HCT116 (cell line): ENCODE measurements around the gene DCAF8L2. TPM values are rescaled to one million over a fixed set of nuclear protein-coding genes. Genes with fewer than 3 reads are reported as not detected.
A peak's percentile ranks its signal among the peaks of the same experiment; 100 is the strongest.
"Not testable (repeated sequence)": the region's sequence is repeated elsewhere in the genome, so short reads cannot be mapped to it uniquely, and the experiment has no call there.

Experiments used
- ATAC-seq: fragments of 200-7000 bp; cut with Tn5 transposase; 2 replicates; pipeline ENCODE4 v1.9.1; 2020; ENCODE audit warnings: mild to moderate bottlenecking, moderate library complexity
- Bru-seq: library from RNA; stranded (reverse); fragments of 400-500 nt; gene quantifications from one replicate; lab custom pipeline; 2021; lab: Mats Ljungman, UMichigan
- BruChase-seq, 2 experiments: library from RNA; stranded (reverse); fragments of 400-500 nt; gene quantifications; one replicate each; lab custom pipeline; 2021; lab: Mats Ljungman, UMichigan
- BruUV-seq: library from RNA; stranded (reverse); fragments of 400-500 nt; replicated peaks from 2 replicates; lab custom pipeline; 2021; lab: Mats Ljungman, UMichigan
- CTCF ChIA-PET: fragments of 300-600 bp; sonication (Branson Sonifier 250); formaldehyde crosslinking; loops from one replicate; lab custom pipeline; 2021; ENCODE audit warnings: antibody characterized with exemption; lab: Charles Lee
- POLR2A ChIA-PET: fragments of 300-600, 350-600 bp; sonication (Branson Sonifier 250); formaldehyde crosslinking; loops from one replicate; lab custom pipeline; 2021; ENCODE audit warnings: antibody characterized with exemption; lab: Charles Lee
- RAD21 ChIA-PET, 2 experiments: fragments of 300-600 bp; sonication (Branson Sonifier 250); formaldehyde crosslinking; loops; one replicate each; lab custom pipeline; 2023; ENCODE audit warnings: low total read pairs in 2 of 2; ENCODE audit not compliant: uncharacterized antibody in 2 of 2, unreplicated experiment in 2 of 2, low non-redundant PET in 1 of 2; lab: Charles Lee
- DNase-seq: peaks from one replicate; pipeline ENCODE4 v3.0.0-alpha.2; 2010; ENCODE audit warnings: low read depth, low spot score
- H2AFZ ChIP-seq: fragments of 200-600 bp; shearing (Covaris generic), sonication (generic); 2 replicates; pipeline ENCODE4 v1.6.1; 2017; ENCODE audit warnings: low read depth, mixed run types, mixed read lengths, antibody characterized with exemption, low read length; ENCODE audit not compliant: poor library complexity, severe bottlenecking
- H3K27ac ChIP-seq: 2 replicates; pipeline ENCODE4 v1.5.1; 2012; ENCODE audit warnings: low read depth, low read length
- H3K27me3 ChIP-seq: fragments of 200-600 bp; sonication (generic); 2 replicates; pipeline ENCODE4 v1.6.1; 2016; ENCODE audit warnings: mixed run types, low read length, mixed read lengths; ENCODE audit not compliant: insufficient read depth
- H3K36me3 ChIP-seq, 2 experiments: fragments of 200-500 bp in 1 of 2; fragments of 200-600 bp in 1 of 2; sonication (Bioruptor generic) in 1 of 2; sonication (generic) in 1 of 2; 2 replicates each; pipeline versions ENCODE4 v1.5.1 to v1.6.1; 2014 to 2016; ENCODE audit warnings: low read length in 2 of 2, inconsistent platforms in 1 of 2, mixed read lengths in 1 of 2, mixed run types in 1 of 2; ENCODE audit not compliant: insufficient read depth in 2 of 2, control insufficient read depth in 1 of 2
- H3K4me1 ChIP-seq, 2 experiments: fragments of 200-600 bp in 1 of 2; sonication (generic) in 1 of 2; 2 replicates each; pipeline versions ENCODE4 v1.5.1 to v1.6.1; 2012 to 2017; ENCODE audit warnings: low read length in 2 of 2, inconsistent platforms in 1 of 2, mild to moderate bottlenecking in 1 of 2, mixed read lengths in 1 of 2, mixed run types in 1 of 2, moderate library complexity in 1 of 2; ENCODE audit not compliant: insufficient read depth in 2 of 2, control insufficient read depth in 1 of 2
- H3K4me2 ChIP-seq: fragments of 200-600 bp; sonication (generic); 2 replicates; pipeline ENCODE4 v1.6.1; 2017; ENCODE audit warnings: mixed run types, low read length, mixed read lengths
- H3K4me3 ChIP-seq, 2 experiments: fragments of 200-600 bp in 1 of 2; sonication (generic) in 1 of 2; replicated peaks in 1 of 2; 2 replicates each; pipeline ENCODE4 v1.5.1; 2011 to 2016; ENCODE audit warnings: low read length in 2 of 2, control low read depth in 1 of 2, low read depth in 1 of 2, mild to moderate bottlenecking in 1 of 2, mixed read lengths in 1 of 2, mixed run types in 1 of 2
- H3K79me2 ChIP-seq: fragments of 200-600 bp; sonication (generic); 2 replicates; pipeline ENCODE4 v1.6.1; 2017; ENCODE audit warnings: mild to moderate bottlenecking, mixed run types, low read length, moderate library complexity, mixed read lengths; ENCODE audit not compliant: insufficient read depth
- H3K9ac ChIP-seq: fragments of 200-600 bp; sonication (generic); 2 replicates; pipeline ENCODE4 v1.6.1; 2016; ENCODE audit warnings: low read length, mixed read lengths
- H3K9me2 ChIP-seq: fragments of 200-600 bp; sonication (generic), shearing (Covaris generic); 2 replicates; pipeline ENCODE4 v1.6.1; 2017; ENCODE audit warnings: mixed run types, mild to moderate bottlenecking, moderate library complexity; ENCODE audit not compliant: insufficient read depth
- H3K9me3 ChIP-seq, 2 experiments: fragments of 200-500 bp in 1 of 2; fragments of 200-600 bp in 1 of 2; sonication (Bioruptor generic) in 1 of 2; sonication (generic) in 1 of 2; 2 replicates each; pipeline ENCODE4 v1.6.1; 2014 to 2017; ENCODE audit warnings: low read length in 2 of 2, mixed read lengths in 2 of 2, inconsistent platforms in 1 of 2, low read depth in 1 of 2, mild to moderate bottlenecking in 1 of 2, mixed run types in 1 of 2, moderate library complexity in 1 of 2; ENCODE audit not compliant: control insufficient read depth in 1 of 2, insufficient read depth in 1 of 2
- H4K20me1 ChIP-seq: fragments of 200-600 bp; sonication (generic), shearing (Covaris generic); 2 replicates; pipeline ENCODE4 v1.6.1; 2017; ENCODE audit warnings: mixed run types, mild to moderate bottlenecking, moderate library complexity; ENCODE audit not compliant: insufficient read depth
- CBX3 ChIP-seq: IDR thresholded peaks from 2 replicates; pipeline ENCODE4 v1.6.1; 2012; ENCODE audit warnings: low read depth
- CEBPB ChIP-seq: IDR thresholded peaks from 2 replicates; pipeline ENCODE4 v1.6.1; 2012; ENCODE audit warnings: low read depth
- EGR1 ChIP-seq: IDR thresholded peaks from 2 replicates; pipeline ENCODE4 v1.6.1; 2012; ENCODE audit warnings: low read depth
- ELF1 ChIP-seq: IDR thresholded peaks from 2 replicates; pipeline ENCODE4 v1.6.1; 2012; ENCODE audit warnings: low read depth, borderline replicate concordance
- EZH2 ChIP-seq: fragments of 200-600 bp; sonication (generic); IDR thresholded peaks from 2 replicates; pipeline ENCODE4 v1.6.1; 2017; ENCODE audit warnings: antibody characterized with exemption, mixed run types
- FOSL1 ChIP-seq: IDR thresholded peaks from 2 replicates; pipeline ENCODE4 v1.6.1; 2012; ENCODE audit warnings: low read depth
- JUND ChIP-seq: IDR thresholded peaks from 2 replicates; pipeline ENCODE4 v1.6.1; 2012
- POLR2AphosphoS5 ChIP-seq: IDR thresholded peaks from 2 replicates; pipeline ENCODE4 v1.6.1; 2011; ENCODE audit warnings: mild to moderate bottlenecking, low read depth, low read length, moderate library complexity
- RAD21 ChIP-seq: IDR thresholded peaks from 2 replicates; pipeline ENCODE4 v1.6.1; 2012; ENCODE audit warnings: low read depth, mild to moderate bottlenecking
- SIN3A ChIP-seq: IDR thresholded peaks from 2 replicates; pipeline ENCODE4 v1.6.1; 2012; ENCODE audit warnings: low read depth
- SP1 ChIP-seq: IDR thresholded peaks from 2 replicates; pipeline ENCODE4 v1.6.1; 2012; ENCODE audit warnings: low read depth
- ZFX ChIP-seq: fragments of 450-650 bp; IDR thresholded peaks from 2 replicates; pipeline ENCODE4 v1.6.1; 2017
- intact Hi-C: fragments of 100-400 bp; cut with micrococcal nuclease; formaldehyde crosslinking; loops from 2 replicates; pipeline ENCODE4 v1.10.0; 2022
- long read RNA-seq: library from polyadenylated mRNA; unstranded; transcript quantifications from one replicate; pipeline ENCODE4 v2.0.0, GENCODE V29; 2021; ENCODE audit not compliant: unreplicated experiment
- polyA plus RNA-seq: library from polyadenylated mRNA; unstranded; fragments of >200 nt; gene quantifications from 2 replicates; pipeline ENCODE4 v1.2.1, GENCODE V29; 2012; ENCODE audit warnings: missing spikeins
- total RNA-seq: library from RNA; stranded (reverse); gene quantifications from one replicate; pipeline ENCODE4 v1.2.1, GENCODE V29; 2021; ENCODE audit not compliant: unreplicated experiment

Gene DCAF8L2
- total RNA-seq (not detected), Bru-seq, nascent RNA (percentile 0 among the genes with signal in this experiment), BruChase-seq, experiment 1, labeled RNA remaining after a 6-hour chase (not detected), BruChase-seq, experiment 2, labeled RNA remaining after a 2-hour chase (percentile 1 among the genes with signal in this experiment)
- not detected in 2 replicates for polyA plus RNA-seq
- long read RNA-seq = 0 reads

DNA sequence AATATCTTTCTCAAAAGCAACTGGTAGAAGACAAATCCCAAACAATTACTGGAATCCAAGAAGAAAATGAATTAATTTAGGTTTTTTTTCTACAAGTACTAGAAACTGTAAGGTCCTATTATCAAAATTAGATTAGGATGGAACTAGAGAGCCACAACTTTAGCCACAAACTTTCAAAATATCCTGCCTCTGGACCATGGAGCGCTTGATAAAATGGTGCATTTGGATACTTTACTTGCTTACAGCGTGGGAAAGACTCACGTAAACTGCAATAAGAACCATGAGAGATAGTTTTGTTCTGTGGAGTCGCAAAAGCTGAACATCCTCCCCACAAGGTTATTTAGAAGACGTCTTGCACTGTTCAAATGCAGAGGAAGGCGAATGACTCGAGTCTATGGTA, at the start of gene DCAF8L2:
DCAF8L2 (plus strand) TSS at position 301 of the 400 bp plus-strand sequence. CDS start 156,552 bp downstream, outside the sequence.
- Histone ChIP-seq H3K9me3 (no peaks in the 10 kb centered on the region), H3K4me3 (no peak within 1 kb of the TSS), H3K9me2 (no peaks in the 10 kb centered on the region), H3K36me3 (no peaks in the 10 kb centered on the region), H3K9ac (no peak within 1 kb of the TSS), H2AFZ (no peak within 1 kb of the TSS), H3K27ac (no peak within 1 kb of the TSS)
- intact Hi-C loops = no loop called here
- no peak for ATAC-seq
- no peak for TF ChIP-seq CBX3
- no peak for TF ChIP-seq FOSL1
- no peak for TF ChIP-seq SP1
- TF ChIP-seq EZH2 = no peak
- no peak for TF ChIP-seq ELF1
- no peak for TF ChIP-seq POLR2AphosphoS5
- TF ChIP-seq SIN3A = no peak
- TF ChIP-seq JUND = no peak
- TF ChIP-seq ZFX = no peak
- TF ChIP-seq CEBPB = no peak
- no peak for TF ChIP-seq RAD21
- TF ChIP-seq EGR1 = no peak
- TF ChIP-seq, all 23 proteins: peak for 0
- no peaks in the 10 kb centered on the region for H3K27me3 ChIP-seq
- H3K4me1 ChIP-seq = no peaks in the 10 kb centered on the region
- DNase-seq = no peak
- H3K4me2 ChIP-seq = no peak within 1 kb of the TSS
- RAD21 ChIA-PET = no interaction called here
- no peaks in the 10 kb centered on the region for H3K79me2 ChIP-seq
- CTCF ChIA-PET = no interaction called here
- POLR2A ChIA-PET = no interaction called here
- no TSS peak for BruUV-seq
- H4K20me1 ChIP-seq = no peaks in the 10 kb centered on the region

DNA sequence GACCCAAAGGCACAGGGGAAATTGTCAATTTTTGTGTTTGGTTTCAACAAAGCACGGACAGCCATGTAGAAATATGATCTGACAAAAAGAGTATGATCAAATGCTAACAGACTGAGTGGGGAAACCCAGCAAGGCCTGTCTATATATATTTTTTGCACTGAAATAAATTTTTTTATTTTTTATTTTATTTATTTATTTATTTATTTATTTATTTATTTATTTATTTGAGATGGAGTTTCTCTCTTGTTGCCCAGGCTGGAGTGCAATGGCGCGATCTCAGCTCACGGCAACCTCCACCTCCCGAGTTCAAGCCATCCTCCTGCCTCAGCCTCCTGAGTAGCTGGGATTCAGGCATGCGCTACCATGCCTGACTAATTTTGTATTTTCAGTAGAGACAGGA, 49.0 kb upstream of the DCAF8L2 start:
- H3K79me2 ChIP-seq, H3K9ac ChIP-seq, H3K9me2 ChIP-seq, H3K4me2 ChIP-seq, RAD21 ChIA-PET, H3K4me1 ChIP-seq, POLR2A ChIA-PET, H3K27me3 ChIP-seq, H3K4me3 ChIP-seq, ATAC-seq, BruUV-seq, intact Hi-C loops, H2AFZ ChIP-seq, H4K20me1 ChIP-seq, H3K9me3 ChIP-seq, H3K27ac ChIP-seq, H3K36me3 ChIP-seq, DNase-seq, CTCF ChIA-PET: not testable (repeated sequence)
